HepG2 (cell line): ENCODE data around the gene POLR1H. TPM values are rescaled to one million over a fixed set of nuclear protein-coding genes. Genes with fewer than 3 reads are reported as not detected.

Source experiments
- FLYWCH1 ChIP-seq: sonication (generic); formaldehyde crosslinking; IDR thresholded peaks from 2 replicates; pipeline ENCODE4 v1.8.1; 2023; ENCODE audit warnings: mild to moderate bottlenecking, missing genetic modification reagents
- FOXA3 ChIP-seq: IDR thresholded peaks from 2 replicates; pipeline ENCODE4 v1.6.1; 2016; ENCODE audit warnings: missing genetic modification reagents, missing compliant biosample characterization
- NAIF1 ChIP-seq: sonication (generic); formaldehyde crosslinking; IDR thresholded peaks from 2 replicates; pipeline ENCODE4 v1.5.0; 2020; ENCODE audit warnings: mild to moderate bottlenecking, missing genetic modification reagents, borderline replicate concordance
- NRL ChIP-seq: sonication (generic); formaldehyde crosslinking; IDR thresholded peaks from 2 replicates; pipeline ENCODE4 v1.5.0; 2020; ENCODE audit warnings: missing genetic modification reagents, mild to moderate bottlenecking, moderate library complexity, borderline replicate concordance
- PHF20 ChIP-seq: sonication (generic); formaldehyde crosslinking; IDR thresholded peaks from 2 replicates; pipeline ENCODE4 v1.5.0; 2020; ENCODE audit warnings: mild to moderate bottlenecking, missing genetic modification reagents
- PHF21A ChIP-seq: sonication (generic); formaldehyde crosslinking; IDR thresholded peaks from 2 replicates; pipeline ENCODE4 v1.5.0; 2020; ENCODE audit warnings: mild to moderate bottlenecking, missing genetic modification reagents
- RAD21 ChIP-seq: fragments of 450-650 bp; formaldehyde crosslinking; IDR thresholded peaks from 2 replicates; pipeline ENCODE4 v1.5.0; 2020; ENCODE audit warnings: mild to moderate bottlenecking
- SMYD3 ChIP-seq: sonication (generic); formaldehyde crosslinking; IDR thresholded peaks from 2 replicates; pipeline ENCODE4 v1.8.1; 2023; ENCODE audit warnings: mild to moderate bottlenecking, missing genetic modification reagents
- SNAPC2 ChIP-seq: sonication (generic); formaldehyde crosslinking; IDR thresholded peaks from 2 replicates; pipeline ENCODE4 v1.8.1; 2022; ENCODE audit warnings: mild to moderate bottlenecking, missing genetic modification reagents
- ZFY ChIP-seq: sonication (generic); formaldehyde crosslinking; IDR thresholded peaks from 2 replicates; pipeline ENCODE4 v1.4.0; 2020; ENCODE audit warnings: missing genetic modification reagents
- ZNF138 ChIP-seq: sonication (generic); formaldehyde crosslinking; IDR thresholded peaks from 2 replicates; pipeline ENCODE4 v1.5.0; 2020; ENCODE audit warnings: mild to moderate bottlenecking, low read depth, missing genetic modification reagents
- ZNF589 ChIP-seq: sonication (generic); formaldehyde crosslinking; conservative IDR thresholded peaks from 2 replicates; pipeline ENCODE4 v1.8.0; 2022; ENCODE audit warnings: mild to moderate bottlenecking, moderate library complexity, missing genetic modification reagents
- ZNF615 ChIP-seq: sonication (generic); formaldehyde crosslinking; IDR thresholded peaks from 2 replicates; pipeline ENCODE4 v1.5.0; 2020; ENCODE audit warnings: mild to moderate bottlenecking, missing genetic modification reagents, borderline replicate concordance
- ZNF788 ChIP-seq: sonication (generic); formaldehyde crosslinking; IDR thresholded peaks from 2 replicates; pipeline ENCODE4 v1.5.0; 2020; ENCODE audit warnings: mild to moderate bottlenecking, missing genetic modification reagents, borderline replicate concordance
- polyA plus RNA-seq, 8 experiments: library from polyadenylated mRNA; depleted of rRNA in 3 of 8; stranded (reverse) in 7 of 8; unstranded in 1 of 8; fragments of >200 nt; fragmentation: Illumina TruSeq in 4 of 8; extraction: Trizol in 4 of 8; gene quantifications; 2 replicates each; pipeline versions ENCODE4 v1.2.1 to v1.2.3, GENCODE V29; 2011 to 2016; ENCODE audit warnings: low read depth in 4 of 8, missing spikeins in 1 of 8, mixed read lengths in 1 of 8; ENCODE audit not compliant: insufficient read depth in 1 of 8
- total RNA-seq, 5 experiments: library from RNA; depleted of rRNA; stranded (reverse); fragments of >200 nt; fragmentation: Illumina TruSeq; extraction: Trizol; gene quantifications; 2 replicates each; pipeline ENCODE4 v1.2.3, GENCODE V29; 2016; ENCODE audit warnings: low read depth in 1 of 5
- TF ChIP-seq, protein P1 (sequence below): sonication (generic); formaldehyde crosslinking; IDR thresholded peaks from 2 replicates; pipeline ENCODE4 v1.8.1; 2022; ENCODE audit warnings: mild to moderate bottlenecking, missing genetic modification reagents
- TF ChIP-seq, protein P2 (sequence below): sonication (generic); formaldehyde crosslinking; IDR thresholded peaks from 2 replicates; pipeline ENCODE4 v1.5.0; 2020; ENCODE audit warnings: missing genetic modification reagents
- TF ChIP-seq, protein P3 (sequence below): sonication (generic); formaldehyde crosslinking; IDR thresholded peaks from 2 replicates; pipeline ENCODE4 v1.4.0; 2020; ENCODE audit warnings: mild to moderate bottlenecking, missing genetic modification reagents
- TF ChIP-seq, protein P4 (sequence below): IDR thresholded peaks from 2 replicates; pipeline ENCODE4 v1.6.1; 2016; ENCODE audit warnings: low read depth
- TF ChIP-seq, protein P5 (sequence below), 2 experiments: IDR thresholded peaks; 2 replicates each; pipeline ENCODE4 v1.6.1; 2011 to 2012; ENCODE audit warnings: low read length in 2 of 2, borderline replicate concordance in 1 of 2, low read depth in 1 of 2, mild to moderate bottlenecking in 1 of 2, moderate library complexity in 1 of 2

Gene POLR1H
- total and polyA plus RNA-seq, 2 of the 13 experiments (the other 11 are each of a cell fraction or from before 2014, with no cell fraction given): 61.4 to 79.8 TPM

DNA sequence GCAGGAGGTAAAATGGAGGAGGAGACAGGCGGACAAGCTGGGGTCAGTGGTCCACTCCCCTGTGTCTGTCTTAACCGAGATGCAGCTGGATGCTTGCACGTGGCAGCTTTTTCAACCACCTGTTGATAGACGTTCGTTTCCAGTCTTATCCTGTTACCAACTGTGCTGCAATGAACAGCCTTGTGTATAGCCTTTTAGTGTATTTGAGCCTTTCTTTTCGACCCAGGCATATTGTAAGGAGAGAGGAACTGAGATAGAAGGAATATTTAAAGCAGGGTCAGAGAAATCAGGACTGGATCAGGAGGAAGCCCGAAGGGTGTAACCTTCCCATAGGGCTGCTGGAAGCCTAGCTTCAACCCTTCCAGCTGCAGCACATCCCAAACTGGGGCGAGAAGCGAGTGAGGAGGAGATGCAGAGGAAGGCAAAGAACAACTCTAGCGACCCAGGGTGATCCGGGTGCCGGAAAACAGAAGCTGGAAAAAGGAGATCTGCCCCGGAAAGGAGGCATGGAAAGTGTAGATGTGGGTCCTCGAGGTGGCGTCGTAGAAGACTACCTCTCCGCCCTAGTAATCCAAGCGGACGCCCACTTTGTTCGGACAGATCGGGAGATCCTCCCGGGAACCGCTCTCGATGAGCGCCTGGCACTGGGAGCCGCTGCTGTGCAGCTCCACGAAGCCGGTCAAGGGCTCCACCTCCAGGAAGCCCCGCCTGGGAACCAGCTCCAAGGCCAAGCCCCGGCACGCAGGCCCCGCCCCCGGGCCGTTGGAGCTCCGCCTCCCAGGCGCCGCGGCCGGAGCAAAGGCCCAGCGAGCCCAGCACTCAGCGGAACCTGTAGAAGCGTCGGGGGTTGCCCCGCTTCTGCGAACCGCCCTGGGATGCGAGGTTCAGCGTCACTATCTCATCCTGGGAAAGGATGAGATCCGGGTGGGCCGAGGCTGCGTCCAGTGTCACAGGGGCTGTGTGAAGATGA is 40.7 kb downstream of the POLR1H start (continued):
- TF ChIP-seq, protein P1, sequence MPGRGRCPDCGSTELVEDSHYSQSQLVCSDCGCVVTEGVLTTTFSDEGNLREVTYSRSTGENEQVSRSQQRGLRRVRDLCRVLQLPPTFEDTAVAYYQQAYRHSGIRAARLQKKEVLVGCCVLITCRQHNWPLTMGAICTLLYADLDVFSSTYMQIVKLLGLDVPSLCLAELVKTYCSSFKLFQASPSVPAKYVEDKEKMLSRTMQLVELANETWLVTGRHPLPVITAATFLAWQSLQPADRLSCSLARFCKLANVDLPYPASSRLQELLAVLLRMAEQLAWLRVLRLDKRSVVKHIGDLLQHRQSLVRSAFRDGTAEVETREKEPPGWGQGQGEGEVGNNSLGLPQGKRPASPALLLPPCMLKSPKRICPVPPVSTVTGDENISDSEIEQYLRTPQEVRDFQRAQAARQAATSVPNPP (CRISPR knock-in tag): no peak
- TF ChIP-seq RAD21 (CRISPR knock-in tag): peak; percentile 53; the same call in 1 of the 2 replicates
- peak; percentile 71; the same call in 1 of the 2 replicates for TF ChIP-seq SMYD3 (CRISPR knock-in tag)
- no peak; the same call in 1 of the 2 replicates for TF ChIP-seq SNAPC2 (CRISPR knock-in tag)
- TF ChIP-seq, protein P2, sequence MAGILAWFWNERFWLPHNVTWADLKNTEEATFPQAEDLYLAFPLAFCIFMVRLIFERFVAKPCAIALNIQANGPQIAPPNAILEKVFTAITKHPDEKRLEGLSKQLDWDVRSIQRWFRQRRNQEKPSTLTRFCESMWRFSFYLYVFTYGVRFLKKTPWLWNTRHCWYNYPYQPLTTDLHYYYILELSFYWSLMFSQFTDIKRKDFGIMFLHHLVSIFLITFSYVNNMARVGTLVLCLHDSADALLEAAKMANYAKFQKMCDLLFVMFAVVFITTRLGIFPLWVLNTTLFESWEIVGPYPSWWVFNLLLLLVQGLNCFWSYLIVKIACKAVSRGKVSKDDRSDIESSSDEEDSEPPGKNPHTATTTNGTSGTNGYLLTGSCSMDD: no peak
- TF ChIP-seq ZFY (CRISPR knock-in tag): peak; percentile 85
- TF ChIP-seq ZNF589: no peak
- no peak for TF ChIP-seq PHF21A
- no peak; the same call in 1 of the 2 replicates for TF ChIP-seq ZNF788 (CRISPR knock-in tag)
- TF ChIP-seq, protein P3, sequence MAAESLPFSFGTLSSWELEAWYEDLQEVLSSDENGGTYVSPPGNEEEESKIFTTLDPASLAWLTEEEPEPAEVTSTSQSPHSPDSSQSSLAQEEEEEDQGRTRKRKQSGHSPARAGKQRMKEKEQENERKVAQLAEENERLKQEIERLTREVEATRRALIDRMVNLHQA: no peak; the same call in 1 of the 2 replicates
- TF ChIP-seq, protein P4, sequence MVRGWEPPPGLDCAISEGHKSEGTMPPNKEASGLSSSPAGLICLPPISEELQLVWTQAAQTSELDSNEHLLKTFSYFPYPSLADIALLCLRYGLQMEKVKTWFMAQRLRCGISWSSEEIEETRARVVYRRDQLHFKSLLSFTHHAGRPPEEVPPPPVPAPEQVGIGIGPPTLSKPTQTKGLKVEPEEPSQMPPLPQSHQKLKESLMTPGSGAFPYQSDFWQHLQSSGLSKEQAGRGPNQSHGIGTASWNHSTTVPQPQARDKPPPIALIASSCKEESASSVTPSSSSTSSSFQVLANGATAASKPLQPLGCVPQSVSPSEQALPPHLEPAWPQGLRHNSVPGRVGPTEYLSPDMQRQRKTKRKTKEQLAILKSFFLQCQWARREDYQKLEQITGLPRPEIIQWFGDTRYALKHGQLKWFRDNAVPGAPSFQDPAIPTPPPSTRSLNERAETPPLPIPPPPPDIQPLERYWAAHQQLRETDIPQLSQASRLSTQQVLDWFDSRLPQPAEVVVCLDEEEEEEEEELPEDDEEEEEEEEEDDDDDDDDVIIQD (CRISPR knock-in tag): 0 out of 2 replicates have a peak, but pooled peaks have one; percentile 56
- no peak for TF ChIP-seq FLYWCH1 (CRISPR knock-in tag)
- TF ChIP-seq FOXA3 (CRISPR knock-in tag): peak; percentile 63
- TF ChIP-seq PHF20: peak; percentile 55
- peak; percentile 89 for TF ChIP-seq NAIF1 (CRISPR knock-in tag)
- TF ChIP-seq NRL (CRISPR knock-in tag): peak; percentile 95
- TF ChIP-seq, protein P5, sequence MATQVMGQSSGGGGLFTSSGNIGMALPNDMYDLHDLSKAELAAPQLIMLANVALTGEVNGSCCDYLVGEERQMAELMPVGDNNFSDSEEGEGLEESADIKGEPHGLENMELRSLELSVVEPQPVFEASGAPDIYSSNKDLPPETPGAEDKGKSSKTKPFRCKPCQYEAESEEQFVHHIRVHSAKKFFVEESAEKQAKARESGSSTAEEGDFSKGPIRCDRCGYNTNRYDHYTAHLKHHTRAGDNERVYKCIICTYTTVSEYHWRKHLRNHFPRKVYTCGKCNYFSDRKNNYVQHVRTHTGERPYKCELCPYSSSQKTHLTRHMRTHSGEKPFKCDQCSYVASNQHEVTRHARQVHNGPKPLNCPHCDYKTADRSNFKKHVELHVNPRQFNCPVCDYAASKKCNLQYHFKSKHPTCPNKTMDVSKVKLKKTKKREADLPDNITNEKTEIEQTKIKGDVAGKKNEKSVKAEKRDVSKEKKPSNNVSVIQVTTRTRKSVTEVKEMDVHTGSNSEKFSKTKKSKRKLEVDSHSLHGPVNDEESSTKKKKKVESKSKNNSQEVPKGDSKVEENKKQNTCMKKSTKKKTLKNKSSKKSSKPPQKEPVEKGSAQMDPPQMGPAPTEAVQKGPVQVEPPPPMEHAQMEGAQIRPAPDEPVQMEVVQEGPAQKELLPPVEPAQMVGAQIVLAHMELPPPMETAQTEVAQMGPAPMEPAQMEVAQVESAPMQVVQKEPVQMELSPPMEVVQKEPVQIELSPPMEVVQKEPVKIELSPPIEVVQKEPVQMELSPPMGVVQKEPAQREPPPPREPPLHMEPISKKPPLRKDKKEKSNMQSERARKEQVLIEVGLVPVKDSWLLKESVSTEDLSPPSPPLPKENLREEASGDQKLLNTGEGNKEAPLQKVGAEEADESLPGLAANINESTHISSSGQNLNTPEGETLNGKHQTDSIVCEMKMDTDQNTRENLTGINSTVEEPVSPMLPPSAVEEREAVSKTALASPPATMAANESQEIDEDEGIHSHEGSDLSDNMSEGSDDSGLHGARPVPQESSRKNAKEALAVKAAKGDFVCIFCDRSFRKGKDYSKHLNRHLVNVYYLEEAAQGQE (IDR thresholded peaks at IDR 0.05; ENCODE audit: borderline replicate concordance in 1 of 2, low read depth in 1 of 2, low read length in 2 of 2): peak in 1 of 2 experiments; percentile 75; a peak in 1 of 4 replicates
- no peak for TF ChIP-seq ZNF138
- no peak for TF ChIP-seq ZNF615 (CRISPR knock-in tag)
